Activated T-cell treated with anti-CD3 and anti-CD28 coated beads, Interleukin-2, amount 50 U/mL, for 24 hours (primary cell): ENCODE data around the gene FRMD7.
"Not testable (repeated sequence)": the region's sequence is repeated elsewhere in the genome, so short reads cannot be mapped to it uniquely, and the experiment has no call there.

Experiments used
- DNase-seq: peaks from one replicate; pipeline ENCODE4 v3.0.0-alpha.2; 2020
- H3K27ac Mint-ChIP-seq: 2 replicates; pipeline ENCODE4 v1.8.0; 2020; ENCODE audit warnings: mild to moderate bottlenecking, mixed read lengths
- H3K27me3 Mint-ChIP-seq: 2 replicates; pipeline ENCODE4 v1.8.0; 2020; ENCODE audit warnings: mixed read lengths
- H3K36me3 Mint-ChIP-seq: 2 replicates; pipeline ENCODE4 v1.8.0; 2020; ENCODE audit warnings: low read depth, mixed read lengths
- H3K4me1 Mint-ChIP-seq: 2 replicates; pipeline ENCODE4 v1.8.0; 2020; ENCODE audit warnings: low read depth, mixed read lengths
- H3K4me3 Mint-ChIP-seq: 2 replicates; pipeline ENCODE4 v1.8.0; 2020; ENCODE audit warnings: mild to moderate bottlenecking, moderate library complexity, mixed read lengths
- H3K9me3 Mint-ChIP-seq: 2 replicates; pipeline ENCODE4 v1.8.0; 2020; ENCODE audit warnings: mixed read lengths

The FRMD7 gene, protein sequence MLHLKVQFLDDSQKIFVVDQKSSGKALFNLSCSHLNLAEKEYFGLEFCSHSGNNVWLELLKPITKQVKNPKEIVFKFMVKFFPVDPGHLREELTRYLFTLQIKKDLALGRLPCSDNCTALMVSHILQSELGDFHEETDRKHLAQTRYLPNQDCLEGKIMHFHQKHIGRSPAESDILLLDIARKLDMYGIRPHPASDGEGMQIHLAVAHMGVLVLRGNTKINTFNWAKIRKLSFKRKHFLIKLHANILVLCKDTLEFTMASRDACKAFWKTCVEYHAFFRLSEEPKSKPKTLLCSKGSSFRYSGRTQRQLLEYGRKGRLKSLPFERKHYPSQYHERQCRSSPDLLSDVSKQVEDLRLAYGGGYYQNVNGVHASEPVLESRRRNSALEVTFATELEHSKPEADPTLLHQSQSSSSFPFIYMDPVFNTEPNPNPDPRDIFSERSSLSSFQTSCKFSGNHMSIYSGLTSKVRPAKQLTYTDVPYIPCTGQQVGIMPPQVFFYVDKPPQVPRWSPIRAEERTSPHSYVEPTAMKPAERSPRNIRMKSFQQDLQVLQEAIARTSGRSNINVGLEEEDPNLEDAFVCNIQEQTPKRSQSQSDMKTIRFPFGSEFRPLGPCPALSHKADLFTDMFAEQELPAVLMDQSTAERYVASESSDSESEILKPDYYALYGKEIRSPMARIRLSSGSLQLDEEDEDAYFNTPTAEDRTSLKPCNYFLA

GRCh38 chrX:132127743-132128142, at the start of gene FRMD7:
Gene FRMD7, minus strand, starts transcription at chrX:132128020. Its CDS starts 176 bp downstream, at chrX:132127844.
- Mint-ChIP-seq H3K27ac (no peak within 1 kb of the TSS), H3K4me1 (no peaks in the 10 kb centered on the region), H3K9me3 (peaks cover 1% of the 10 kb centered on the region), H3K27me3 (peaks cover 40% of the 10 kb centered on the region), H3K36me3 (no peaks in the 10 kb centered on the region), H3K4me3 (no peak within 1 kb of the TSS)
- no peak for DNase-seq

DNA sequence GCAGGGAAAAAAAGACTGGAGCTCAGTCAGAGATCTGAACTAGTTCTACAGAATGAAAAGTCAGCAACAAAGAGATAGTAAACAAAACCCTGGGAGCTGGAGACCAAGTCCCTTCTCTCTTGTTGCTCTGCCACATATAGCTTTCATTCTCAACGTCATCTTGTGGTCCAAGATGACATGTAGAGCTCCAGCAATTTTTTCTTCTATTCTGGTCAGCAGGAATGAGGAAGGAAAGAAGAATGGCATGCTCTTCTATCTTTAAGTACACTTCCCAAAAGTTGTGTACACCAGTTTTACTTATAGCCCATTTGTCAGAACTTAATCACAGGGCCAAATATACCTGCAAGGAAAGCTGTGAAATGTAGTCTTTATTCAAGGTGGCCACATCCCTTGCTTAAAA, 45.8 kb upstream of the FRMD7 start:
- H3K4me1 Mint-ChIP-seq: no peaks in the 10 kb centered on the region
- no peak overlapping the region for H3K27ac Mint-ChIP-seq
- H3K36me3 Mint-ChIP-seq: no peaks in the 10 kb centered on the region
- H3K4me3 Mint-ChIP-seq: no peak overlapping the region
- no peak for DNase-seq
- H3K9me3 Mint-ChIP-seq: no peaks in the 10 kb centered on the region
- H3K27me3 Mint-ChIP-seq: peaks cover 39% of the 10 kb centered on the region

DNA sequence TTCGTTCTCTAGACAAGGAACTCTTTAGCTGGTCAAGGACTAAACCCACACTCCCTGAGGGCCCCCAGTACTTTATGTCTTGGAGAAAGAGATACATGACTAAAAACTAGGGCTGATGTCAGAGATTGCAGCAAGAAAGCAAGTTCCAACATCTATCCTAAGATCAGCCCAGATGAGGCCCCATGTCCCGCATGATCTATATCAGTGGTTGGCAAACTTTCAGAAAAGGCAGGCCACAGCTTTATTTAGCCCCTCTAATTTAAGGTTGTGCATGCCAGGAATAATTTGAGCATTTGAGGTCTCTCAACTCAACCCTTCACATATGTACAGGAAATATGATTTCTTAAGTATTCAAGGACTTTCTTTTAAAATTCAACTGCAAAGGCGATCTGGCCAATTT, 44.1 kb upstream of the FRMD7 start:
- no peak for DNase-seq
- H3K4me3 Mint-ChIP-seq: no peak overlapping the region
- H3K27me3 Mint-ChIP-seq: peaks cover 48% of the 10 kb centered on the region
- H3K4me1 Mint-ChIP-seq: no peaks in the 10 kb centered on the region
- H3K27ac Mint-ChIP-seq: no peak overlapping the region
- H3K36me3 Mint-ChIP-seq: no peaks in the 10 kb centered on the region
- no peaks in the 10 kb centered on the region for H3K9me3 Mint-ChIP-seq

GRCh38 chrX:132171478-132171877, 43.7 kb upstream of the FRMD7 start:
- H3K4me3 Mint-ChIP-seq: no peak overlapping the region
- H3K4me1 Mint-ChIP-seq: no peaks in the 10 kb centered on the region
- no peaks in the 10 kb centered on the region for H3K36me3 Mint-ChIP-seq
- no peak for DNase-seq
- H3K9me3 Mint-ChIP-seq: no peaks in the 10 kb centered on the region
- H3K27me3 Mint-ChIP-seq: peaks cover 52% of the 10 kb centered on the region
- H3K27ac Mint-ChIP-seq: no peak overlapping the region

DNA sequence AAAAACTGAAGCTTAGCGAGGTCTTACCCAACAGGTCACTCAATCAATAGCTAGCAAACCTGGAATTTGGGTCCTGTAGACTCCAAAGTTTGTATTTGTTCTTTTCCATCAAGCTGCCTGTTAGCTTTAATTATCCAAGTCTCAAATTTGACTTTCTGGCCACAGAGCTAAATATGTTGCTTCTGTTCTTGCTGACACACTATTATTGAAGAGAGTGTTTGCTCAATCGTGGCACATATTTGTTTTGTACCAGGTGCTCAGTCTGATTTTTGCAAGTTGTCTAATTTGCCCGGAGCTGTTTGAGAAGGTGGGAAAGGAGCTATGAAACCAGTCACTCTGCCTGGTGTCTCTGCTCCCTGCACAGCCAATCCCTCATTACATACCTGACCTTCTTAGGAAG, 41.7 kb upstream of the FRMD7 start:
- Mint-ChIP-seq H3K9me3 (no peaks in the 10 kb centered on the region), H3K27ac (no peak overlapping the region), H3K27me3 (peaks cover 54% of the 10 kb centered on the region), H3K4me3 (no peak overlapping the region), H3K36me3 (no peaks in the 10 kb centered on the region), H3K4me1 (no peaks in the 10 kb centered on the region)
- DNase-seq: no peak

GRCh38 chrX:132165651-132166050, 37.8 kb upstream of the FRMD7 start:
- H3K4me3 Mint-ChIP-seq: no peak overlapping the region
- H3K9me3 Mint-ChIP-seq: no peaks in the 10 kb centered on the region
- H3K4me1 Mint-ChIP-seq: peaks cover 1% of the 10 kb centered on the region
- H3K27ac Mint-ChIP-seq: no peak overlapping the region
- H3K36me3 Mint-ChIP-seq: no peaks in the 10 kb centered on the region
- DNase-seq: no peak
- H3K27me3 Mint-ChIP-seq: peaks cover 61% of the 10 kb centered on the region

DNA sequence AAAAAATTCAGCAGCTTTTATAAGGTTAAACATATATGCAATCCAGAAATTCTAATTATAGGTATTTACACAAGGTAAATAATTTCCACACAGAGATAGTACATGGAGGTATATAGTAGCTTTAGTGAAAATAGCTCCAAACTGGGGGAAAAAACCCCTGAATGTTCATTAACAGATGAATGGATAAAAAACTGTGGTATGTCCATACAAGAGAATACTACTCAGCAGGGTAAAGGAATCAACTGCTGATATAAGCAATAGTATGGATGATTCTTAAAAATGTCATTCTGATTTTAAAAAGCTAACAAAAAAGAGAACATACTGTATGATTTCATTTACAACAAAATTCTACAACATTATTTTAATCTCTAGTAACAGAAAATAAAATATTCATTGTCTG, 37.2 kb upstream of the FRMD7 start:
- peaks cover 63% of the 10 kb centered on the region for H3K27me3 Mint-ChIP-seq
- DNase-seq: no peak
- no peak overlapping the region for H3K4me3 Mint-ChIP-seq
- H3K36me3 Mint-ChIP-seq: no peaks in the 10 kb centered on the region
- no peaks in the 10 kb centered on the region for H3K9me3 Mint-ChIP-seq
- peaks cover 1% of the 10 kb centered on the region for H3K4me1 Mint-ChIP-seq
- H3K27ac Mint-ChIP-seq: no peak overlapping the region

DNA sequence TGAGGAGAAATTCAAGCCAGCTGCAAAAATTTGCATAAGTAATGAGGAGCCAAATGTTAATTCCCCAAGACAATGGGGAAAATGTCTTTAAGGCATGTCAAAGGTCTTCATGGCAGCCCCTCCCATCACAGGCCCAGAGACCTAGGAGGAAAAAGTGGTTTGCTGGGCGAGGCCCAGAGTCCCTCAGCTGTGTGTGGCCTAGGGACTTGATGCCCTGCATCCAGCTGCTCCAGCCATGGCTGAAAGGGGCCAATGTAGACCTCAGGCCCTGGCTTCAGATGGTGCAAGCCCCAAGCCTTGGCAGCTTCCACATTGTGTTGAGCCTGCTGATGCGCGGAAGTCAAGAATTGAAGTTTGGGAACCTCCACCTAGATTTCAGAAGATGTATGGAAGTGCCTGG, 35.3 kb upstream of the FRMD7 start:
- DNase-seq, H3K27ac Mint-ChIP-seq, H3K36me3 Mint-ChIP-seq, H3K4me1 Mint-ChIP-seq, H3K9me3 Mint-ChIP-seq, H3K4me3 Mint-ChIP-seq: not testable (repeated sequence)
- H3K27me3 Mint-ChIP-seq: peaks cover 56% of the 10 kb centered on the region

DNA sequence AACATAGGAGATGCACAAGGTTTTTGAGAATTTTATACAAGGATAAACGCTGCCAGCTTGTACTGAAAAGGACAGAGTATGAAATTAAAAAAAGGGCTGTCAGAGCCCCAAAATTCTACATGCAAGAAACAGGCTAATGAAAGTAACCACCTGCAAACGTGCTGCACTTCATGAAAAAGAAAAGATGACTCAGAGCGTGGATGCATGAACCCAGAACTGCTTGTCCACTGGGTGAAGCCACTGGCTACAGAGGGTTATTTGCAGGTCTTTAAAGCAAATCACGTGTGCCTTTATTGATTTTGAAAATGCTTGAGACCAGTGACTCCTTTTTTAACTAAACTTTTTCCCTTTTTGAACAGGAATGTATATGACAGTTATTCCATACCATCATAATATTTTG, 25.3 kb upstream of the FRMD7 start:
- Mint-ChIP-seq H3K27me3 (peaks cover 10% of the 10 kb centered on the region), H3K36me3 (no peaks in the 10 kb centered on the region)

GRCh38 chrX:132146456-132146855, 18.6 kb upstream of the FRMD7 start:
- H3K27ac Mint-ChIP-seq: no peak overlapping the region
- DNase-seq: no peak

More for the DNA sequence above, 25.3 kb upstream of the FRMD7 start:
- no peak for DNase-seq
- Mint-ChIP-seq H3K9me3 (no peaks in the 10 kb centered on the region), H3K4me1 (no peaks in the 10 kb centered on the region), H3K27ac (no peak overlapping the region), H3K4me3 (no peak overlapping the region)

DNA sequence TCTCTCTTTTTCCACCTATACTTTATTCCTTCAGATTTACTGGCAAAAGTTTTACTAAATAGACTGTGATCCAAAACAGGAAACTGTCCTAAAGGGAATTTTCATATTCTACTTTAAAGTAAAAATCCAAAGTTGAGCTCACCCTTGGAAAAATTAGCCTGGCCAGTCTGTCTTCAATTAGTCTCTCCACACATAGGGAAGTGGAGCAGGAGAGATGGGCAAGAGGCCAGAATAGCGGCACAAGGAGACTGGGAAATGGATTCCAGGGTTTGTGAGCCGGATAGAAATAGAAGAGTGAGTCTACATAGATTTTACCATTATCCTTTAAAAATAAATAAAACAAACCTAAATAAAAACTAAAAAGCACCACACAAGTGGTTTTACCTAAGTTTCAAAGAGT, 16.2 kb upstream of the FRMD7 start:
- H3K9me3 Mint-ChIP-seq: no peaks in the 10 kb centered on the region
- H3K27me3 Mint-ChIP-seq: peaks cover 45% of the 10 kb centered on the region
- H3K27ac Mint-ChIP-seq: no peak overlapping the region
- H3K4me1 Mint-ChIP-seq: no peaks in the 10 kb centered on the region
- H3K36me3 Mint-ChIP-seq: no peaks in the 10 kb centered on the region
- no peak overlapping the region for H3K4me3 Mint-ChIP-seq
- DNase-seq: no peak

More at GRCh38 chrX:132146456-132146855, 18.6 kb upstream of the FRMD7 start:
- Mint-ChIP-seq H3K36me3 (no peaks in the 10 kb centered on the region), H3K4me3 (no peak overlapping the region), H3K4me1 (no peaks in the 10 kb centered on the region), H3K27me3 (peaks cover 34% of the 10 kb centered on the region), H3K9me3 (no peaks in the 10 kb centered on the region)

GRCh38 chrX:132125906-132126305, 1.9 kb downstream of the FRMD7 start:
- H3K4me3 Mint-ChIP-seq: no peak overlapping the region
- no peaks in the 10 kb centered on the region for H3K9me3 Mint-ChIP-seq
- peaks cover 39% of the 10 kb centered on the region for H3K27me3 Mint-ChIP-seq
- H3K4me1 Mint-ChIP-seq: no peaks in the 10 kb centered on the region
- no peaks in the 10 kb centered on the region for H3K36me3 Mint-ChIP-seq
- DNase-seq: no peak
- H3K27ac Mint-ChIP-seq: no peak overlapping the region

GRCh38 chrX:132120913-132121312, 6.9 kb downstream of the FRMD7 start:
- no peak overlapping the region for H3K27ac Mint-ChIP-seq
- H3K4me3 Mint-ChIP-seq: no peak overlapping the region
- no peaks in the 10 kb centered on the region for H3K4me1 Mint-ChIP-seq
- no peaks in the 10 kb centered on the region for H3K36me3 Mint-ChIP-seq
- no peak for DNase-seq
- H3K9me3 Mint-ChIP-seq: no peaks in the 10 kb centered on the region
- H3K27me3 Mint-ChIP-seq: peaks cover 47% of the 10 kb centered on the region

- peaks cover 38% of the 10 kb centered on the region for H3K27me3 Mint-ChIP-seq
- H3K4me3 Mint-ChIP-seq: no peak overlapping the region
- no peaks in the 10 kb centered on the region for H3K4me1 Mint-ChIP-seq
- H3K27ac Mint-ChIP-seq: no peak overlapping the region
- H3K9me3 Mint-ChIP-seq: no peaks in the 10 kb centered on the region
- no peak for DNase-seq
- no peaks in the 10 kb centered on the region for H3K36me3 Mint-ChIP-seq
These were observed 7.9 kb downstream of the FRMD7 start for GRCh38 chrX:132119821-132120515.

DNA sequence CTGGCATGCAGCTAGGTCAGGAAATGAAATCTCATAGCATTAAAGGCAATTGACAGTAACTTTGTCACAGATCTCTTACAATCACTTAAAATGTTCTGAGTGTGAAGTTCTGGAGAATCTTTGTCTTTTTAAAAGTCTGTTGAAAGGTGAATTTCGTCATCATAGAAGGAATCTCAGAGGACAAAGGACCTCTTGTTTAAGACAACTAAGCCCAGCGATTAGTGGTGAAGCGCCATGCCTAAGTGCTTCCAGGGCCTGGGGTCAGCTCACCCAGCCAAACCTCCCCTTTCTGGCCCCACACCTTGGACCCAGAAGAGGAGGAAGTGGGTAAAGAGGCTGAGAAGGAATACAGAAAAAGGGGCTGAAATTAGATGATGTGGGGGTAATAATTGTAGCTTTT, 8.5 kb downstream of the FRMD7 start:
- no peaks in the 10 kb centered on the region for H3K4me1 Mint-ChIP-seq
- no peak overlapping the region for H3K27ac Mint-ChIP-seq
- DNase-seq: no peak
- H3K4me3 Mint-ChIP-seq: no peak overlapping the region
- H3K27me3 Mint-ChIP-seq: peaks cover 37% of the 10 kb centered on the region
- no peaks in the 10 kb centered on the region for H3K9me3 Mint-ChIP-seq
- H3K36me3 Mint-ChIP-seq: no peaks in the 10 kb centered on the region
